OCI-LY1 (cell line): ENCODE measurements around the gene MTMR1.

Experiments used
- H2AFZ ChIP-seq: fragments of 200-600 bp; sonication (generic), shearing (Covaris generic); 2 replicates; pipeline ENCODE4 v1.6.0; 2014; ENCODE audit warnings: antibody characterized with exemption, mild to moderate bottlenecking, low read length
- H3F3A ChIP-seq: fragments of 200-600 bp; sonication (generic), shearing (Covaris generic); 2 replicates; pipeline ENCODE4 v1.6.0; 2014; ENCODE audit warnings: mild to moderate bottlenecking, antibody characterized with exemption, low read length, moderate library complexity; ENCODE audit not compliant: insufficient read depth
- H3K27ac ChIP-seq: fragments of 200-600 bp; sonication (generic); 2 replicates; pipeline ENCODE4 v1.5.1; 2014; ENCODE audit warnings: low read length, mixed run types, mild to moderate bottlenecking, low read depth; ENCODE audit not compliant: poor library complexity, severe bottlenecking
- H3K27me3 ChIP-seq: fragments of 200-600 bp; sonication (generic); 2 replicates; pipeline ENCODE4 v1.6.0; 2014; ENCODE audit warnings: antibody characterized with exemption, mild to moderate bottlenecking, low read length, moderate library complexity; ENCODE audit not compliant: insufficient read depth
- H3K36me3 ChIP-seq: fragments of 200-600 bp; sonication (generic); 2 replicates; pipeline ENCODE4 v1.6.1; 2014; ENCODE audit warnings: mild to moderate bottlenecking, antibody characterized with exemption, low read length, moderate library complexity, mixed read lengths; ENCODE audit not compliant: insufficient read depth
- H3K4me1 ChIP-seq: fragments of 200-600 bp; sonication (generic); 2 replicates; pipeline ENCODE4 v1.5.1; 2014; ENCODE audit warnings: mild to moderate bottlenecking, low read length, moderate library complexity; ENCODE audit not compliant: insufficient read depth, severe bottlenecking
- H3K4me2 ChIP-seq: fragments of 200-600 bp; sonication (generic), shearing (Covaris generic); 2 replicates; pipeline ENCODE4 v1.6.1; 2014; ENCODE audit warnings: low read length
- H3K4me3 ChIP-seq: fragments of 200-600 bp; sonication (generic); 2 replicates; pipeline ENCODE4 v1.5.1; 2014; ENCODE audit warnings: low read length, low read depth, mild to moderate bottlenecking, mixed read lengths; ENCODE audit not compliant: poor library complexity, severe bottlenecking
- H3K79me2 ChIP-seq: fragments of 200-600 bp; shearing (Covaris generic); 2 replicates; pipeline ENCODE4 v1.6.1; 2016; ENCODE audit warnings: mixed run types, low read length, mixed read lengths; ENCODE audit not compliant: insufficient read depth
- H3K9ac ChIP-seq: fragments of 200-600 bp; sonication (generic), shearing (Covaris generic); 2 replicates; pipeline ENCODE4 v1.6.1; 2014; ENCODE audit warnings: mild to moderate bottlenecking, low read length, mixed read lengths
- H3K9me2 ChIP-seq: fragments of 200-600 bp; sonication (generic), shearing (Covaris generic); 2 replicates; pipeline ENCODE4 v1.6.1; 2014; ENCODE audit warnings: low read depth, mild to moderate bottlenecking, low read length, mixed read lengths
- H3K9me3 ChIP-seq: fragments of 200-600 bp; shearing (Covaris generic); 2 replicates; pipeline ENCODE4 v1.6.1; 2014; ENCODE audit warnings: low read length, mixed read lengths
- H4K20me1 ChIP-seq: fragments of 200-600 bp; sonication (generic), shearing (Covaris generic); 2 replicates; pipeline ENCODE4 v1.6.0; 2016; ENCODE audit warnings: mild to moderate bottlenecking, low read length; ENCODE audit not compliant: insufficient read depth
- EZH2 ChIP-seq: fragments of 200-600 bp; sonication (generic), shearing (Covaris generic); IDR thresholded peaks from 2 replicates; pipeline ENCODE4 v1.8.0; 2017; ENCODE audit warnings: borderline replicate concordance, mixed run types, mild to moderate bottlenecking, antibody characterized with exemption, low read length, moderate library complexity, mixed read lengths
- TF ChIP-seq, protein P1 (sequence below): fragments of 200-600 bp; sonication (generic), shearing (Covaris generic); IDR thresholded peaks from 2 replicates; pipeline ENCODE4 v1.5.1; 2017; ENCODE audit warnings: mild to moderate bottlenecking, antibody characterized with exemption, low read length, moderate library complexity, mixed read lengths

The MTMR1 gene

DNA sequence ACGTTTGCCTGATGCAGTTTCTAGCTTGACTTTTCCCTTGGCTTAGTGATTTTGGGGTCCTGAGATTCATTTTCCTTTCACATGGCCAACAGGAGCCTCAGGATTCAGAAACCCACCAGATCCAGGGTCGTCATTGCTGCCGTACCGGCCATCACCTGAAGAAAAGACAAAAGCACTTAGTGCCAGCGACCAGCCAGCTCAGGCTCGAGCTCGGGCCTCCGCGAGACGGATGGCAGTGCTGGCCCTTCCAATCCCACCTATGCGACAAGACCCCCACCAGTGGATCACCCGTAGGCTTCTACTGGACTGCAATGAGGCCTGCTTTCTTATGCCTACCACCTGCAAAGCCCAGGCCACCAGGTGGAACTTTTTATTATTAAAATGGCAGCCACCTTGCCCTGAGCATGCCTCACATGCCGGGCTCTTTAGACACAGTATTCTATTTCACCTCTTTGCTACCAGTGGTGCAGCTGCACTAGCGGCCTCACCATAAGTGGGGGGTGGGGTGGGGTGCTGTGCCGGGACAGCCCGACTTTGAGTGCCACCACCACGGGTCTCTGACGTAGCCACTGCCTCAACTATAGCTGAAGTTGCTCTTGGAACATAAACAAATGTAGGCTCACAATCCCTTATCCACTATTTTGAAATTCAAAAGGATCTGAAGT is 84.3 kb downstream of the MTMR1 start:
- Histone ChIP-seq H3K4me2 (no peak overlapping the region), H2AFZ (no peak overlapping the region), H3K79me2 (no peaks in the 10 kb centered on the region), H3K27ac (no peak overlapping the region), H3F3A (no peaks in the 10 kb centered on the region), H3K4me3 (no peak overlapping the region), H3K9ac (no peak overlapping the region), H3K36me3 (no peaks in the 10 kb centered on the region), H4K20me1 (no peaks in the 10 kb centered on the region), H3K9me3 (no peaks in the 10 kb centered on the region), H3K27me3 (no peaks in the 10 kb centered on the region), H3K4me1 (no peaks in the 10 kb centered on the region), H3K9me2 (no peaks in the 10 kb centered on the region)
- TF ChIP-seq, protein P1, sequence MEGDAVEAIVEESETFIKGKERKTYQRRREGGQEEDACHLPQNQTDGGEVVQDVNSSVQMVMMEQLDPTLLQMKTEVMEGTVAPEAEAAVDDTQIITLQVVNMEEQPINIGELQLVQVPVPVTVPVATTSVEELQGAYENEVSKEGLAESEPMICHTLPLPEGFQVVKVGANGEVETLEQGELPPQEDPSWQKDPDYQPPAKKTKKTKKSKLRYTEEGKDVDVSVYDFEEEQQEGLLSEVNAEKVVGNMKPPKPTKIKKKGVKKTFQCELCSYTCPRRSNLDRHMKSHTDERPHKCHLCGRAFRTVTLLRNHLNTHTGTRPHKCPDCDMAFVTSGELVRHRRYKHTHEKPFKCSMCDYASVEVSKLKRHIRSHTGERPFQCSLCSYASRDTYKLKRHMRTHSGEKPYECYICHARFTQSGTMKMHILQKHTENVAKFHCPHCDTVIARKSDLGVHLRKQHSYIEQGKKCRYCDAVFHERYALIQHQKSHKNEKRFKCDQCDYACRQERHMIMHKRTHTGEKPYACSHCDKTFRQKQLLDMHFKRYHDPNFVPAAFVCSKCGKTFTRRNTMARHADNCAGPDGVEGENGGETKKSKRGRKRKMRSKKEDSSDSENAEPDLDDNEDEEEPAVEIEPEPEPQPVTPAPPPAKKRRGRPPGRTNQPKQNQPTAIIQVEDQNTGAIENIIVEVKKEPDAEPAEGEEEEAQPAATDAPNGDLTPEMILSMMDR = no peak
- no peak for TF ChIP-seq EZH2

DNA sequence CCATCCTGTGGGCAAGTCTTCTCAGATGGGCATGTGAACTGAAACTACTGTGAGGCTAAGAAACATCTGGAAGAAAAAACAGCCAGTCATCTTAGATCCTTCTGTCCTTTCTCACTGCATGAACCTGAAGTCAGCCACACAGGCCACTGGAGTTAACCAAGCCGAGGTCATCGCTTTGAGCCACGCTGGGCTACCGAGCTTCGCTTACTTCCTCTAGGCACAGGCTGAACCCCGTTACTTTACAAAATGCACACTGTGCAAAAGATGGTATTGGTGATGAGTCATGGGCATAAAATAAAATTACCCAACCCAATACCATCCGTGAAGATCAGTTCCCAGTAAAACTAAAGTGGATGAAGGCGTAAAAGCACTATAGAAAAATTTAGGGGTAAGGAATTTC is 86.2 kb downstream of the MTMR1 start:
- no peak overlapping the region for H3K27ac ChIP-seq
- no peaks in the 10 kb centered on the region for H3K36me3 ChIP-seq
- no peaks in the 10 kb centered on the region for H3K27me3 ChIP-seq
- no peaks in the 10 kb centered on the region for H3K9me2 ChIP-seq
- no peak overlapping the region for H3K4me3 ChIP-seq
- no peaks in the 10 kb centered on the region for H3K9me3 ChIP-seq
- no peaks in the 10 kb centered on the region for H3K79me2 ChIP-seq
- H3K4me1 ChIP-seq = no peaks in the 10 kb centered on the region
- H3K9ac ChIP-seq = no peak overlapping the region
- no peak overlapping the region for H3K4me2 ChIP-seq
- no peaks in the 10 kb centered on the region for H3F3A ChIP-seq
- TF ChIP-seq, protein P1 = no peak
- no peak for TF ChIP-seq EZH2
- H4K20me1 ChIP-seq = no peaks in the 10 kb centered on the region
- H2AFZ ChIP-seq = no peak overlapping the region

- Histone ChIP-seq H3F3A (no peaks in the 10 kb centered on the region), H3K27ac (no peak overlapping the region), H3K9ac (no peak overlapping the region), H3K27me3 (no peaks in the 10 kb centered on the region), H3K4me1 (no peaks in the 10 kb centered on the region), H3K9me3 (no peaks in the 10 kb centered on the region), H3K9me2 (no peaks in the 10 kb centered on the region), H4K20me1 (no peaks in the 10 kb centered on the region), H3K4me3 (no peak overlapping the region), H2AFZ (no peak overlapping the region), H3K4me2 (no peak overlapping the region), H3K36me3 (no peaks in the 10 kb centered on the region), H3K79me2 (no peaks in the 10 kb centered on the region)
- TF ChIP-seq EZH2 = no peak
- TF ChIP-seq, protein P1 = no peak
Observed at GRCh38 chrX:150781677-150782076, 88.5 kb downstream of the MTMR1 start.
